HG03108 (cell line): Measurements from ENCODE around the gene CPED1.
"Not testable (repeated sequence)": the region's sequence is repeated elsewhere in the genome, so short reads cannot be mapped to it uniquely, and the experiment has no call there.

ENCODE experiments used
- ATAC-seq: cut with Tn5 transposase; IDR thresholded peaks from one replicate; pipeline ENCODE4 v1.9.1; 2021; ENCODE audit warnings: moderate library complexity; ENCODE audit not compliant: unreplicated experiment

Gene CPED1

DNA sequence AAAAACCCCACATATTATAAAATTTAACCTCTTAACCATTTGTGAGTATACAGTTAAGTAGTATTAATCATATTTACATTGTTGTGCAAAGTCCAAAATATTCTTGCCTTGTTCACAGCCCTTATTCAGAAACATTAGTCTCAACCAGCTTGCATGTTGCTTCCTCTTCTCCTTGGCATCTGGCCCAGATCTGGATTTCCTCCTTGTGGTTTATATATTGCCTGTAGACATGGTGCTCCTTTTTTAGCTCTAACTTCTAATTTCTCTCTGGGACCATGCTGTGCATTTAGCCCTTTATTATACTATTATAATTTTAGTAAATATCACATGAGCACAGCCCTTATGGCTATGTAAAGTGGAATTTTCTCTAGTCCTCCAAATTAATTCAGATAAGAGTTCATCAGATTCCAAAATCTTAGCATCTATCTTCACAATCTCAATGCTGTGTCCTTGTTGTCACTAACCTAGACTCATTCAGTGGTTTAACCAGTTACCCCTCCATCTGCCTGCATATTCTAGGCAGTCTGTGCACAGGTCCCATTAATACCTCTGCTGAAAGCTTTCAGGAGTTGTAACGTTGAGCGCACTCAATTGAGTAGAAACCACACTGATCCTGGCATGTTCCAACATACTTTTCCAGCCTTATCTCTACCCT lies 7.9 kb downstream of the CPED1 start:
- ATAC-seq: no peak

DNA sequence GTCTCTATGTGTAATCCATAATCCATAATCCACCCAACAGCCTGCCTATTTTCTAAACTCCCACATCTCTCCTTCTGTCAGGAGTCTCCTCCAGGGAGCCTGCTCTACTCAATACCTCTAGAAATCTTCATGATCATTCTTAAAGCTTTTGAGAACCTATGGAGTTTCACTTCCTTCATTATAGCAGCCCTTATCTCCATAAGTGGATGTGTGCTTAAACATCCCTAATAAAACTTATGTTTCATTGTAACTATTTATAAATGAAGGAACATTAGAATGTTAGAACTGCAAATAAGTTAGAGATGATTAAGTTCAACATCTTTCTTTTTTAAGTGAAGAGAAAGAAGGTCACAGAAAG lies 8.5 kb downstream of the CPED1 start:
- no peak for ATAC-seq

- ATAC-seq: no peak
Measured at GRCh38 chr7:120997882-120998474, 9.5 kb downstream of the CPED1 start.

DNA sequence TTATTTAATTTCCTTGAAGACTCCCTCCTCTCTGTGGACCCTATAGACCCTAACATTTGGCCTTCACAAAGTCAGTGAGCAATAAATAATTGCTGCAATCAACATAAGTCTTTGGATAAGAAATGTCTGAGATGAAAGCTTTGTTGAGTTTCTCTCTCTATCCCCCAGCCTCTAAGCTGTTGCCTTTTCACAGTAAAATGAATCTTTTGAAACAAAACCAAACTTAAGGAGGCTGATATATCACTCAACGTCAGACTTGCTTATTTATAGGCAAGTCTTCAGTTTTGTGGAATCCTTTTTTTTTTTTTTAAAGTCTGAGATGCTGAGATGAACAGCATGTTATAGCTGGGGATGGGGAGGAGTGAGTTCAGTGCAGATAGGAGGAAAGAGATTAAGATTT lies 10.0 kb downstream of the CPED1 start:
- ATAC-seq: no peak

DNA sequence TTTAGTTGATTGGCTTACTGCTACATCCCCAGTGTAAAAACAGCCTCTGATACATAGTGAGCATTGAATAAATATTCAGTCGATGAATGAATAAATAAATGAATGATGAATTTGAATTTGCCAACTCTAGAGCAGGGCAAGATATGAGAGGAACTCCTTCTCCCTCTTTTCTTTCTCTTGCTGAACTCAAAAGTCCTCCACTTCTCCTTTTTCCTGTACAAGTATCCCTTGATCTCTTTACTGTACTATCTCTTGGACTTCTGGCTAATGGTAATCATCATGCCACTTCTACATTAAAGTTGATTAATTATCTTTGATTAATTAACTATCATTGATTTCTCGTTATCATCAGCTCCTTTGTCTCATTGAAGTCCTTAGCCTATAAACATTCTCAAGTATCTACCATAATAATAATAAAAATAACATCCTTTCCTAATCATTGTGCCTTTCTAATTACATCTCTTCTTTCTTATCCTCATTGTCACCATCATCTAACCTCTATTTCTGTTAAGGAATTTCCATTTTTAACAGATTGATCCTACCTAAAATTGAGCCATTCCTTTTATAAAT lies 10.6 kb downstream of the CPED1 start:
- no peak for ATAC-seq

DNA sequence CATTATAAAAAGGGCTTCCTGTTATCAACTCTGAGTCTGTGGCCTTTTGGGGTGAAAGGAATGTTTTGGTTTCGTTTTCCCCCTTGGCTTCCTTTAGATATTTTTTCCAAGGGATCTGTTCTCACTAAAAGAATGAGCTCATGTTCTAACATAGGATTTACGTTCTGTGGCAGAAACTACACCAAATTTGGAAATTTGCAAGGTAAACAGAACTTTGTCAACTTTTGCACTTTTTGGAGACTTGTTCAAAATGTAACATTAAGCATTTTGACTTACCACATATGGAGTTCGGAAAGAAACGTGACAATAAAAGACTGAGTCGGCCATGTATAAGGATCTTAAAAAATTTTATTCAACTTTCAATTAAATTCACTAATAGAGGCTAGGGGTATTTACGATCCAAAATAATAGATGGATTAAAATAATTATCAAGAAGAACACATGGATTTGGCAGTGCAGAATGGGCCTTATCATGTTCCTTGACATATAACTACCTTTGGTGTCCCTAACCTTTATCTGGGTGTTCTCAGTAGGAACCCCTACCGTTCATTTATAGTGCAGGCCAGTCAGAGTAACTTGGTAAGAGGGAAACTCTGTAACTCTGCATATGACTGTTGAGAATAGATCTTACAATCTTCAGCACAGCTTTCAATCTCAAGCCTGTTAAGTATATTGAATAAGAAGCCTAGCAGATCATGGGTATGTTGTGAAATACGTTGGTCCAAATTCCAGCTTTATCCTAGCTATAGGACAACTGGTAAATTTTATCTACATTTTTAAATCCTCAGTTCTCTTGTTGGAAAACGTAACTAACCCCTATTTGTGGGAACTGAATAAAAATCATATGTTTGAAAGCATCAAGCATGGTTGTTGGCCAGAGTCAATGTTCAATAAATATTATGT lies 11.8 kb downstream of the CPED1 start:
- no peak for ATAC-seq

DNA sequence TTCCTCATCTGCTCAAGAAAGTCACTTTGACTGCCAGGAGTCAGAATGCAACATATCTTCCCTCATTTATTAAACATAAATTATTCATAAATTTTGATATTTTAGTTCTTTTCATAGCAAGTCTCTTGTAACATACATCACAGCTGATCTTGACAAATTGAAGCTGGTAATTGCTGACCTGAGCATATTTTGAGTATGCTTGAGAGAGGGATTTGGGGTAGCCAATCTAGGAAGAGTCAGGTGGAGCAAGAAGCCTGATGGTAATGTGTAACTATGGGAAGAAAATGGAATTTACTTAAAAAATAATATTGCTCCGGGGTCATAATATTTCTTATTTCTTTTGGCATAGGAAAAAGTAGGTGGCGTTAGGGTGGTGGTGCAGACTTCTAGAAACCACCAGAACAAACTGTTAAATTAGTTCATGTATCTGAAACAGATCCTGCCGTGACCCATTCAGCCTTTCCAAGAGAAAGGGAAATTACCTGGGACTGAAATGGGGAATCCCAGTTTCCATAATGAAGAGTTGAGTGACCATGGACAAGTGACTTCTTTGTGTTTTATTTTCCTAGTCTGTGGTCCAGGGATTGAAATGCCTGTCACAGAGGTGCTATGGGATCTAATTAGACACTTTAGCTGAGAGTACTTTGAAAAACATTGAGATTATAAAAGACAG lies 12.9 kb downstream of the CPED1 start:
- ATAC-seq: no peak

DNA sequence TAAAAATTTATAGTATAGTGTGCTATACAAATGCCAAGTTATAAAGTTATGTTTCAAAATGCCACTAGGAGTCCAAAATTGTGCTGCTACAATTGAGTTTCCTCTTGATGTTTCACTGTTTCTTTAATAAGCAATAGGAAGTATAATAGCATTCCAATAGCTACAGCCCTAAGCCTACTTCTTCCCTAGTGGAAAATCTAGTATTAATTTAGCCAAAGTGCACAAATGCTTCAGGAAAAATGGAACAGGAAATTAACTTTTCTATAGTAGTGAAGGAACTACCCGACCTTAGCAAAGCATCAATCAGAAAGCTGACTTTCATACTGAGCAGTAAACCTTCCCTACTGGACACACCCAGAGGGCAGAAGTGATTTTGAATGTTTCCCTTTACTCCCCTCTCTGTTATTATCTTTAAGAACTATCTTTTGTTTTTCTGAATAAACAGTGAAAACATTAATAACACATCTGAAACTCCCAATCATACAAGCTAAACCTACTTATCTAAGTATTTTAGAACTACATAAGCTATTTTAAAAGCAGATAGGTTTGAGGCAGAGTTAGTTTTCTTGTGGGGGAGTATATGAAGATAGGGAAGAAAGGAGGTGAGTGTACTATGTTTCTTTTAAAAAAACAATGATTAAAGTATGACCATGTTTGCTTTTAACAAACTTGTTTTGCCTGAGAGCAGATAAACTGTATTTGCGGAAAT lies 13.7 kb downstream of the CPED1 start:
- ATAC-seq: no peak

GRCh38 chr7:121002757-121003200 lies 14.3 kb downstream of the CPED1 start:
- no peak for ATAC-seq

DNA sequence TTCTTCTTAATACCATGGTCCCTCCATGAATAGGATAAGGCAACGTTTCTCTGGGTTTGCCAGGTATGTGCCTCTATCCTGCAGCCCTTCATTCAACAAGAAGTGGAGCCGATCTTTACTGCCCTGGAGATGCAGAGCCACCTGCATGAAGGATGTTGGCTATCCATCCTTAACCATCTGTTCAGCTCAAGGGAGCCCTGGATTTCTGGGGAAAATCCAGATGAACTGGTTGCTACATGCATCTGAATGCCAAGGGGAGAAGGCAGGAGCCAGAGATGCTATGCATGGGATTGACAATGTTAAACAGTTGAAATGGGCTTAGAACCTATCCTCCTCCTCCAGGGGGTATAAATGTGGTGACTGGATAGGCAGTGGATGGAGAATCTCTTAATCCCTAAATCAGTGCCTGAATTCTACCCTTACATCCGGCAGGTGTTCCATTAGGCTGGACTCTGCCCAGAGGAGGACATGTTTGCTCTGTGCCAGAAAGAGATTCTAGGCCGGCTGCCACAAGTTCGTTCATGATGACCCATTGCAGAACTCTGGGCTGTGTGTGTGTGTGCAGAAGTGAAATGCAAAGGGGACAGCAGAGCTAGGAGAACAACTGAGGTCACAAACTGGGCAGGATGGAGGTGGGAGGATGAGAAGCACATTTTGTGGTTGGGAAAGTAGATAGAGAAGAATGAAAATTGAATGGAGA lies 15.6 kb downstream of the CPED1 start:
- no peak for ATAC-seq

- not testable (repeated sequence) for ATAC-seq
Measured at GRCh38 chr7:121005058-121005457, 16.5 kb downstream of the CPED1 start.

DNA sequence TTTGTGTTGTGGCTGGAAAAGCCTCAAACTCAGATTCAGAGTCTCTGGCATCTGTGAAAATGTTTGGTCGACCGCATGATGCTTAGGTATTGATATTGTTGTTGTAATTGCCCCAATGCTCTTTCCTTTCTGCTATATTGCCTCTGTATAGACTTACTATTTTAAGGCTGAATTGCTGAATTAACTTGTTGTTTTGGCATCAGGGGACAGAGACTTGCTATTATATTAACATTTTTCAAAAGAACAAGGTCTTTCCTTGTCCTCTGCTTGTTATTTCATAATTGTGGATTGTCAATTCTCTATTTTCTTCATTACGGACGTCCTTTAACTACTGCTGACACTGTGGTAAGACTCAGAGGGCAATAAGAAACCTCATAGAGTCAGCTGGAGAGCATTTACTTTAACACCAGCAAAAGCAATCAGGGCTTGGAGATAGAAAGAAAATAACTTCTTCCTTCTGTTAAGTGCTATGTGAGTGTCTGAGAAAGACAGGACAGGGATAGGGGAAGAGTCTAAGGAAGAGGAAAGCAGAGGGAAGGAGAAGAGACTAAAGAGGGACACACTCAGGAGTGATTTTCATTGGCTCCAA lies 17.6 kb downstream of the CPED1 start:
- ATAC-seq: no peak

DNA sequence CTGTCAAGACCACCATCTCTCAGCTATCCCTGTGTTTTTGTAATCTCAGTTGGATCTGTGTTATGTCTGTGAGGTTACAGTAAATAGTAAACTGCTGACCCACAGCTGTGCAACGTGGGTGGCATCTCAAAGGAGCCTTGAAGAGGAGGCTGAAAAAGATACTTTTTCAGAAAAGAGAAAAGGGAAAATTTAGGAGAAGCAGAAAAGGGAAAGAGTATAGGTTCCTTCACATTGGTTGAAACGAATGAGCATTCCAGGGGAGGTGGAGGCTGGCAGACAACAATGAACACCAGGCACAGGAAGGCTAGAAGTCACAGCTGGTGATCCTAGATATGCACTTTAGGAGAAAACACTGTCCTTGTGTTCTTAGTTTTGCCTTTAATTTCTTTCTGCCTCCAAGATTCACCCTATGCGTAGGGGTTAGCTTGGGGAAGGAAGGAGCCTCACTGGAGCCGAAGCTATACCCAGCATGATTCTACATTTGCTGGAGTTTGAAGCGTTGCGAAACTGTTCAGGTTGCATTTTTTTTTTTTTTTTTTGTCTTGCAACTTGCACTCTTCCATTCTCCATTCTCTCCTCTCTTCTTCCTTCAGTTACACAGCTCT lies 18.3 kb downstream of the CPED1 start:
- no peak for ATAC-seq

GRCh38 chr7:121008816-121009215 lies 20.3 kb downstream of the CPED1 start:
- no peak for ATAC-seq

GRCh38 chr7:121011401-121011800 lies 22.9 kb downstream of the CPED1 start:
- ATAC-seq: no peak

DNA sequence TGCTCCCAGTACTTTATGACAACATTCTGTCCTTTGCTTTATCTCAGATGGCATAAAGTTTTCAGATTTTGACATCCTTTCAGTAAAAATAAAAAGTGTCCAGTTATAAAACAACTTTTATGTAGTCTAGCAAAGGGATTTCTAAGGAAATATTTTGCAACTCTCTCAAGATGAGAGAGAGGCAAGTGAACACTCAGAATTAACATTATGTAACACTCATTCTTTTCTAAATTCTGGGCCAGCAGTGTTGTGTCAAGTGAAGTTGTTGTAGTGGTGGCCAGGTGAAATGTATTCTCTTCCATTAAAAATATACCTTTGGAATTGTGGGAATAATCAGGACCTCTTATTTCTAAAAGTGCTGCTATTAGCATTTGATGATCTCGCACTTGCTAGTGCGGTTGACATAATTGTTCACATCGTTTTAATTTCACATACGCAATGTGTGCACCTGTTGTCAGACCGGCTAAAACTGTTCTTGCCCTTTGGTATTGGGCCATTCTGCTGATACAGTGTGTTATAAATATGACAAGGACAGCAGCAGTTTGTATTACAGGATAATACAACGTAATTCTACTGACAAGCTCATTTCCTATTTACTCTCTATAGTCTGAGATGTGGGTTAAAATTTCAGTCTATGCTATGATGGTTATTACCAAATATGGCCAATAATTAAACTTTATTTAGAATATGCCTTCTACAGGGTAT lies 23.8 kb downstream of the CPED1 start:
- ATAC-seq: no peak

DNA sequence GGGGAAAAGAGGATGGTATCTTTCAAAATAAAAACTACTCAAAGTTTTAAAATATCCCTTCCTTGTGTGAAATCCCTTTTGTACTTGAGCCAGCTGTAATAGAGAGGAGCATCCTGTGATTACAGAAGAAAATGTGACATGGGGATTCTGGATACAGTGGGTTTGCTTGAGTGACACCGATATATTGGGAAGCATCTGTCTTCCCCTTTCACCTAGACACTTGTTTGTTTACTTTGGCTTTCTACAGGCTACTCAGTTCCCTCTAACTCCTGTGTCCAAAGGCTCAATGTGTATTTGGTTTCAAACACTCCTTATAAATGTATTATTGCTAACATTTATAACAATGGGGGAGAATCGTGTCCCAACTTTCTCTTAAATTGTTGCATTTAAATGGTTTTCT lies 24.4 kb downstream of the CPED1 start:
- no peak for ATAC-seq

DNA sequence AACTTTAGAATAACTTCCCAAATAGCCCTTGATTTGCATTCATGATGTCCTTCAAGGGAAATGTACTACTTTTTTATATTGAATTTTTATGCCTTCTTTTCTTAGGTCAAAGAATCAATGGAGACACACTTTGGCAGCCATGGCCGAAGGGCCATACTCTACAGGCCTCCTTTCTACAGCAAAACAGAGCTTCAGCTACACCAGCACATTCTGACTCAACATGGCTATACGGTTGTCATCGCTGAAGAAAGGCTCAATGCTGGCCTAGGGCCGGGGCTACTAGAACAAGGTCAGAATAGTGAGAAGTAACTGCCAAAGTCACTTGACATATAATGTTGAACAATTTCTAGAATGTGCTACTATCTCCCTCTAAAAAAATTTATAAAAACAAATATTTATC lies 27.0 kb downstream of the CPED1 start:
- no peak for ATAC-seq

DNA sequence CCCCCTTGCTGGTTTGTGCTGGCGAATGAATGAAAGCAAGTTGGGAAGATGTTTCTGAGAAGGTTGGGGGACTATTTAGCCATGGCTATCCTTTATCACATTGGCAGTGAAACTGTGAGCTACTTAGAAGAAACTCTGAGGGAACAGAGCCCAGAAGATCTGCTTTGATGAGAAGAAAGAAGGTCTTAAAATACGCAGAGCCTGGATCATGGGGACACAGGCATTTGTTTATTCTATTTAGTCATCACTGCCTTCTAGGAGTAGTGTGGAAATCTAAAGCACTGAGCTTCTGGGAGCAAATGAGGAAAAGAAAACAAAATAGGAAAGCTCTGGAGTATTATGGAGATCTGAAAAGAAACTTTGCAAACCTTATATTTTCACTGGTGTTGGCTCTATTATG lies 28.5 kb downstream of the CPED1 start:
- no peak for ATAC-seq
